Measurements from ENCODE around the gene DRAP1. TPM values are rescaled to one million over a fixed set of nuclear protein-coding genes. Genes with fewer than 3 reads are reported as not detected.

The DRAP1 gene
- total RNA-seq, 4 donors from 2014 or later: 82.0 to 184 (median 132) TPM

DNA sequence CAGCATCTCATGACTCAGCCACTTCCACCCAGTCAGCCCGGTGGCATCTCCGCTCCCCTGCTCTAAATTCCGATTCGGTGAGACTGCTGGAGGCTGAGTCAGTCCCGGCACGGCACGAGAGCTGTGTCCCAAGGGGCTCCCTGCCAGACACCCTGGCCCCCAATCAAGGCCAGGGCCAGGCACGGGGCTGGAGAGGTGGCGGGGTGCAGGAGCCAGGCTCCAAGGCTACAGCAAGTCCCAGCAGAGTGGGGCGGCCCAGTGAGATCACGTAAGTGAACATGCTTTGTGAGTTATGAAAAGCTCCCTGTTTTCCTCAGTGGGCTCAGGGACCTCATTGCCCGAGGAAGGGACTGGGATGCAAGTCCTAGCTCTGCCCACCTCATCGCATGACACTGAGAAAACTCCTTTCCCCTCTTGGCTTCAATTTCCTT, 3.4 kb upstream of the DRAP1 start:
- Histone ChIP-seq H3K9me3 (no peaks in the 10 kb centered on the region), H3K27me3 (no peaks in the 10 kb centered on the region), H3K36me3 (no peaks in the 10 kb centered on the region), H3K4me3 (replicated peaks in 1 of 3) (no peak overlapping the region), H3K4me1 (peaks cover 24 to 52% of the 10 kb centered on the region in 2 donors), H3K27ac (peak overlapping the region in 2 of 3 donors; percentile 46 to 73)
- intact Hi-C loops (cut with DNase I): loop anchor here (5.0 kb wide), 1 partner anchor 46 kb away; the partner anchor contains the start of gene SART1
- DNase-seq: peak in 1 of 2 donors; percentile 42
- 45 to 56% methylated on average over 11 to 13 of the region's 13 CpGs for whole genome bisulfite sequencing, 2 donors
- TF ChIP-seq, protein P1, sequence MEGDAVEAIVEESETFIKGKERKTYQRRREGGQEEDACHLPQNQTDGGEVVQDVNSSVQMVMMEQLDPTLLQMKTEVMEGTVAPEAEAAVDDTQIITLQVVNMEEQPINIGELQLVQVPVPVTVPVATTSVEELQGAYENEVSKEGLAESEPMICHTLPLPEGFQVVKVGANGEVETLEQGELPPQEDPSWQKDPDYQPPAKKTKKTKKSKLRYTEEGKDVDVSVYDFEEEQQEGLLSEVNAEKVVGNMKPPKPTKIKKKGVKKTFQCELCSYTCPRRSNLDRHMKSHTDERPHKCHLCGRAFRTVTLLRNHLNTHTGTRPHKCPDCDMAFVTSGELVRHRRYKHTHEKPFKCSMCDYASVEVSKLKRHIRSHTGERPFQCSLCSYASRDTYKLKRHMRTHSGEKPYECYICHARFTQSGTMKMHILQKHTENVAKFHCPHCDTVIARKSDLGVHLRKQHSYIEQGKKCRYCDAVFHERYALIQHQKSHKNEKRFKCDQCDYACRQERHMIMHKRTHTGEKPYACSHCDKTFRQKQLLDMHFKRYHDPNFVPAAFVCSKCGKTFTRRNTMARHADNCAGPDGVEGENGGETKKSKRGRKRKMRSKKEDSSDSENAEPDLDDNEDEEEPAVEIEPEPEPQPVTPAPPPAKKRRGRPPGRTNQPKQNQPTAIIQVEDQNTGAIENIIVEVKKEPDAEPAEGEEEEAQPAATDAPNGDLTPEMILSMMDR (IDR thresholded peaks at IDR 0.05): no peak
- TF ChIP-seq POLR2A (IDR thresholded peaks at IDR 0.05): no peak

DNA sequence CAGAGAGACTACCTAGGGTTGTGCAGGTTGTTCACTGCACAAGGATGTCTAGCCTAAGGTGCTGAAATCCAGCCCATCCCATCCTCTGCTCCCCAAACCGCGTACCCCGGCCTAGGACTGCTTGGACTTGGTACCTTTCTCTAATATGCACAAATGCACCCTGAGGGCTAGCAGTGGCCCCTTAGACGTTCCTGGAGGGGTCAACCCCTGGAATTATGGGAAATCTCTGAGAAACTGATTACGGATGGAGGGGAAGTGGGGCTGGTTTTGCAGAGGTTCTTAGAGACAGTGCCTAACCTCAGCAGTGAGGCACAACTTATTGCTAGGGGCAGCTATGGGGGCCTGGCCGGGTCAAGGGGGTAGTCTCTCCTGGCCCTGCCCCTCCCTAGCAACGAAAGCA, 2.8 kb upstream of the DRAP1 start:
- TF ChIP-seq, protein P1 (IDR thresholded peaks at IDR 0.05): no peak
- TF ChIP-seq POLR2A (IDR thresholded peaks at IDR 0.05): no peak
- H3K9me3 ChIP-seq: no peaks in the 10 kb centered on the region
- peak overlapping the region in 2 of 3 donors; percentile 46 to 73 for H3K27ac ChIP-seq
- DNase-seq: no peak
- intact Hi-C loops (cut with DNase I): loop anchor here (5.0 kb wide), 1 partner anchor 46 kb away; the partner anchor contains the start of gene SART1
- no peaks in the 10 kb centered on the region for H3K36me3 ChIP-seq
- no peaks in the 10 kb centered on the region for H3K27me3 ChIP-seq
- WGBS, 2 donors: 86 to 92% methylated on average over 7 of the region's 7 CpGs
- peaks cover 27 to 56% of the 10 kb centered on the region in 2 donors for H3K4me1 ChIP-seq
- H3K4me3 ChIP-seq (replicated peaks in 1 of 3): no peak overlapping the region

DNA sequence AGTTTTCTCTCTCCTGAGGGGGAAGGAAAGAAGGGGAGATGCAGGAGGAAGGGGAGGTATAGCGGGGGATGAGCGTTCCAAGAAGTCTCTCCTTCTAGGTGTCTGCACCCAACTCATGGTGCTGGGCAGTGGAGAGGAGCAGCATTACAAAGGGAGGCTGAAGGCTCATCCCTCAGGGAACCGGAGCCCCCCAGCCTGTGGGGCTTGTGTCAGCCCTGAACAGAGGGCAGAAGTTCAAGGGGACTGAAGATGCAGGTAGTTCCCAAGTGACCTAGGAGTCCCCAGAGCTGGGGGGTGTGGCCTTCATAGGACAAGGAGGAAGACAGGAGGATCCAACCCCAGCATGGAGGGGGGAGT, 2.2 kb upstream of the DRAP1 start:
- DNase-seq: no peak
- no peak for TF ChIP-seq POLR2A (IDR thresholded peaks at IDR 0.05)
- TF ChIP-seq, protein P1 (IDR thresholded peaks at IDR 0.05): no peak
- H3K4me1 ChIP-seq: peaks cover 27 to 50% of the 10 kb centered on the region in 2 donors
- 96 to 100% methylated on average over 3 of the region's 3 CpGs for WGBS, 2 donors
- intact Hi-C loops (cut with DNase I): loop anchor here (5.0 kb wide), 1 partner anchor 45 kb away; the partner anchor contains the start of gene SART1
- no peaks in the 10 kb centered on the region for H3K9me3 ChIP-seq
- no peaks in the 10 kb centered on the region for H3K27me3 ChIP-seq
- peak overlapping the region in 1 of 3 donors; percentile 84 for H3K4me3 ChIP-seq (replicated peaks in 1 of 3)
- peak overlapping the region in 1 of 3 donors; percentile 73 for H3K27ac ChIP-seq
- H3K36me3 ChIP-seq: peaks cover 0 to 3% of the 10 kb centered on the region in 2 donors

DNA sequence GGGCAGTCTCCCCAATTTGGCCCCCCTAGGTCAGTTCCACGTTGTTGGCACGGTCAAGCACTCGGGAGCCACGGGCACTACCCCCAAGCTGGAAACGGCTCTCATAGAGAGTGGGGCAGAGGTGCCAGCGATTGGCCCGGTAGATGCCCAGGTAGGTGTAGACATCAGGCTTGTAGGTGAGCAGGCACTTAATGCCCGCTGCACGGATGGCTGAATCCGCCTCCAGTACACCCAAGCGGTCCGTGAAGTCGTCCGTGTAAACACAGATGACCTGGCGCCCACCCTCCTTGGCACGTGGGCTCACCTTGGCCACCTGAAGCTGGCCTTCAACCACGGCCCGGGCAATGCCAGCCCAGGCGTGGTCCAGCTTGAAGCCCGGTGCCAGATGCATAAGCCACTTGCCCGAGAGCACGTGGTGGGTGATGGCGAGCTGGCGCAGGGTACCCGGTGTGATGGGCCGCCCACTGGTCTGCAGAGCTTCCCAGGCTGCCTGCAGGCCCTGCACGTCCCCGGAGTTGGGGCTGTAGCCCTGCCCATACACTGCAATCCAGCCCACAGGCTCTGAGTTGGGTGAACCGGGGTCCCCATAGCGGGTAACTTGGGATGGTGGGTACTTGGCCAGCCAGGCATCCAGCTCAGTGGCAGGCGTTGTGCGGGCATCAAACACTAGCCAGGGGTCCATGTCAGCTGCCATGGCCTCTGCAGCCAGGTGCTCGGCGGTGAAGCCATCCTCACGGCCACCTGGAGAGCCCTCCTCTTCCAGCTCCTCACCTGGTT, 1.6 kb upstream of the DRAP1 start:
- 45 to 55% methylated on average over 6 to 22 of the region's 35 CpGs for WGBS, 2 donors
- TF ChIP-seq, protein P1 (IDR thresholded peaks at IDR 0.05): no peak
- TF ChIP-seq POLR2A (IDR thresholded peaks at IDR 0.05): no peak
- peak; percentile 65 to 77 for DNase-seq
- H3K27me3 ChIP-seq: no peaks in the 10 kb centered on the region
- peak overlapping the region in 2 of 3 donors; percentile 82 to 85 for H3K27ac ChIP-seq
- peaks cover 27 to 47% of the 10 kb centered on the region in 2 donors for H3K4me1 ChIP-seq
- peaks cover 0 to 8% of the 10 kb centered on the region in 2 donors for H3K36me3 ChIP-seq
- intact Hi-C loops (cut with DNase I): loop anchor here (5.0 kb wide), 1 partner anchor 45 kb away; the partner anchor contains the start of gene SART1
- no peaks in the 10 kb centered on the region for H3K9me3 ChIP-seq
- peak overlapping the region in 1 of 3 donors; percentile 84 for H3K4me3 ChIP-seq (replicated peaks in 1 of 3)

Data from thyroid gland (tissue), 4 donors.